COLO829 (cell line): Measurements from ENCODE around the gene SEC22B.
"Not testable (repeated sequence)": the region's sequence is repeated elsewhere in the genome, so short reads cannot be mapped to it uniquely, and the experiment has no call there.

Experiments used
- DNase-seq: peaks from one replicate; pipeline ENCODE4 v3.0.0; 2012; ENCODE audit warnings: low spot score

Gene SEC22B

GRCh38 chr1:120176092-120176855 is at the start of gene SEC22B:
SEC22B (minus strand) TSS chr1:120176520; CDS start chr1:120176381, 139 bp downstream.
- peak; percentile 69 for DNase-seq

- not testable (repeated sequence) for DNase-seq
Measured at GRCh38 chr1:120217933-120218332, 41.6 kb upstream of the SEC22B start.

DNA sequence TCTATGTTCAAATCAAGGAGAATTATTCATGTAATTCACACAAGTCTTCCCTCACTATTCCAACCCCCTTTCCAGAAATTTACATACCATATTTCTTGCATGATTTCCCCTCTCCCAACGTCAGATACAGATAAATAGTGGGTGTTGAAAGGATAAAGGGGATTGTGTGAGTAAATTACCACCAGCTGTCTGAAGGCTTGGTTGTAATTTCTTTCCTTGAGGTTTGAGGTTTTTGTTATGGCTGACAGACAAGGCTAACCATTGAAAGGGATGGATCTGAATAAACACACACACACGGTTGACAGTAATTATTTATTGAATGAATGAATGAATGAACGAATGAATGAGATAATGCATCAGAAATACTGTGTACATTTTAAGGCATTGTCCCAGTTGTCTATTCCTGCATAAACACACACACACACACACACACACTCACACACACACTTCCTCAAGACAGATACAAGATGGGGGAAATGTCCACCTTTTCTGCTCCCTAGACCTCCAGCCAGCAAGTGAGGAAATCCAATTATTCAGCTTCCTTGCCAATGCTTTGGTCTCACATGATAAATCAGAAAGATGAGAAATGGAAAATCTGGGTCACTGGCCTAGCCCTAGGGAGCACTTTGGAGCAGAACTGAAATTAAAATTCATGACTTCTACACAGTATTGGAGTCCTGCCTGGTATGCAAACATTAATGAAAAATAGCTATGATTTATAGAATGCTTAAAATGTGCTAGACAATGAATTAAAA is 41.0 kb upstream of the SEC22B start:
- not testable (repeated sequence) for DNase-seq

DNA sequence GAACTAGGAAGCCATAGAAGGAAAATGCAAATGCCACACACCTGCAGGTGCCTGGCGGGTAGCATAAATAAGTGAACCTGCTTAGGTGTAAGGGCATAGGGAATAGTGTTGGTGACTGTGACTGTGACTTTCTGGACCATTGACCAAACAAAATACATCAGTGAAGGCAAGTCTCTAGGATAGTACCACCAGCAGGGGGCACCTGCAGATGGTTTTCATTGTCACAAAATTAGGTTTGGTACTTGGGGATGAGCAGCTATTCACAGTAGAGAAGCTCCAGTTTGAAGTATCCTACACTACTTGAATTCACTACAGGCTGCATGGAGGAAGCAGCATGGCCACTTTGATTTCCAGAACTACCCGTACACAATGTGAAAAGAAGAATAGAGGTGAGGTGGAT is 37.3 kb upstream of the SEC22B start:
- not testable (repeated sequence) for DNase-seq

DNA sequence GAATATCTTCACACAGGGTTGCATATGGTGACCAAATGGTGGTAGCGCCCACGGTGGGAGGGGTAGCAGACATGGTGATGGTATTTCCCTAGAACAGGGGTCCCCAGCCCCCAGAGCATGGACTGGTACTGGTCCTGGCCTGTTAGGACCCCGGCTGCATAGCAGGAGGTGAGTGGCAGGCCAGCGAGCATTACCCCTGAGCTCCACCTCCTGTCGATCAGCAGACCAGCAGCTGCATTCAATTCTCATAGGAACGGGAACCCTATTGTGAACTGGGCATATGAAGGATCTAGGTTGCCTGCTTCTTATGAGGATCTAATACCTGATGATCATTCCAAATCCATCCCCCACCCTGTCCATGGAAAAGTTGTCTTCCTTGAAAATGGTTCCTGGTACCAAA is 34.4 kb upstream of the SEC22B start:
- DNase-seq: not testable (repeated sequence)

DNA sequence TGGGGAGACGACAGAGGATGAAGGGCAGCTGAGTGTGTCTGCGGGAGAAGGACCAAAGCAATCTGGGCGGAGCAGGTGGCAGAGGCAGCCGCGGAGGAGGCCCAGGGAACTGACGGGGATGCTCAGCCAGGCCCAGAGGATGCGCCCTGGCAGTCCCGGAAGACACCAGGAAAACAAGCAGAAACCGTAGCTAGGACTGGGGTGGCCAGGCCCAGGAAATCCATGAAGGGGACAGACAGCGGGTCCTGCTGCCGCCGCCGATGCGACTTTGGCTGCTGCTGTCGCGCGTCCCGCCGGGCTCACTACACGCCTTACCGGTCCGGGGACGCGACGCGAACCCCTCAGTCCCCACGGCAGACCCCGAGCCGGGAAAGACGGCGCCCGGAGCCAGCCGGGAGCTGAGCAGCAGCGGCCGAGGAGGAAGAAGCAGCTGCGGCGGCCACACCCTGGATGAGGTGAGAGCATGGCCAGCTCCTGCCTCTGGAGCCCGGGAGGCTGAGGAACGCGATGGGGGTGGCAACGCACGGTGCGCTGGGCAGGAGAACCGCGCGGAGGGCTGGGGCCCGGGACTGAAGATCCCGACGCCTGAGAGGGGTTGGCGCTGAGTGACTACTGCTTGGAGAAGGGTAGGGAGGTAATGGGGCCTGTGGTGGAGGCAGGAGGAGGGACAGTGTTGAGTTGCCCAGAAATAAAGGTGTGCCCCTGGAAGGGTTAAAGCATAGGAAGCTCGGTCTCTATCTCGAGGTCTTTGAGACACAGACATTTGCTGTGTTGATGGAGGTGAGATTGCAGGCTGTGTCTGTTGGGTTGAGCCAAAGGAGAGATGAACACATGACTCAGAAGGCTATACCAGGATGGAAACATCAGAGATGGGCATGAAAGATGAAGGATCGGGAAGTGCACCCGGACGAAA is 20.8 kb upstream of the SEC22B start:
- DNase-seq: not testable (repeated sequence)

GRCh38 chr1:120188626-120189025 is 12.3 kb upstream of the SEC22B start:
- not testable (repeated sequence) for DNase-seq

DNA sequence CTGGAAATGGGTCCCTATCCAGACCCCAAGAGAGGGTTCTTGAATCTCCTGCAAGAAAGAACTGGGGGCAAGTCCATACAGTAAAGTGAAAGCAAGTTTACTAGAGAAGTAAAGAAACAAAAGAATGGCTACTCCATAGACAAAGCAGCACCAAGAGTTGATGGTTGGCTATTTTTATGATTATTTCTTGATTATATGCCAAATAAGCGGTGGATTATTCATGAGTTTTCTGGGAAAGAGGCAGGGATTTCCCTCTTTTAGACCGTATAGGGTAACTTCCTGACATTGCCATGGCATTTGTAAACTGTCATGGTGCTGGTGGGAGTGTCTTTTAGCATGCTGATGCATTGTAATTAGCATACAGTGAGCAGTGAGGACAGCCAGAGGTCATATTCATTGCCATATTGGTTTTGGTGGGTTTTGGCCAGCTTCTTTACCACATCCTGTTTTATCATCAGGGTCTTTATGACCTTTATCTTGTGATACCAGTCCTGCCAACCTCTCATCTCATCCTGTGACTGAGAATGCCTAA is 5.9 kb upstream of the SEC22B start:
- DNase-seq: not testable (repeated sequence)

DNA sequence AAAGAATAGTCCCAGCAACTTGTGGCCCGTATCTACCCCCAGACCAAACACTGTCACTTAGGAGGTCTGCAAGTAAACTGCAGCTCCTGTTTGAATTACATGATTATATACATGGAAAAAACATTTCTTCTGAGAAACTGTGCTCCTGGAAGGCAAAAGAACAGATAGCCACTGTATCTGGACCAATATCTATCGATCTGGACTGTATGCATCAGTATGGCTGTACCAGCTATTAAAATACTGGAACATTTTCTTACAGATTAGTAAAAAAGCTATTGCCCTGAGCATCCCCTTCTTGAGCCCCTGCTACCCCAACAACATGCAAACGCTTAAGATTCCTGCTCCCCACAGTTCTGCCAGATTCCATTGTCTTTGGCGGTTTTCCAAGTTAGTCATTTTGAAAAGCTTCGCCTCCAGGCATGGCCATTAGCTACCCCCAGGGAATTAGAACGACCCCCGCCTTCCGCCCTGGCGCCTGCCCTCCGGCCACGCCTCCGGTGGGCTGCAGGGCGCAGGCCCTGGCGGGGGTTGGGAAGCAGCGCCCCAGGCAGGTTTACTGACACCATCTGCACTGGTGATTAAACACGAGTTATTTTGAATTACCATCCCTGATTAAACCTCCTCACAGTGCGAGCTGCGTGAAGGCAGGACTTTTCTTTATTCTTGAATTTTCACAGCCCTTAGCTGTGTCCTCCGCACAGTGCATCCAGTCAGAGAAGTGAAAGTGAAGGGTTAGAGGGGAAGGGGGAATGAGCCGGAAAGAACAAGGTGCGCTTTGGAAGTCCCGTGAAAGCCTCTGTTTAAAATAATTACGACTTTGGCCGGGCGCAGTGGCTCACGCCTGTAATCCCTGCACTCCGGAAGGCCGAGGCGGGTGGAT is 3.7 kb upstream of the SEC22B start:
- not testable (repeated sequence) for DNase-seq

GRCh38 chr1:120178799-120179756 is 2.8 kb upstream of the SEC22B start:
- peak; percentile 0 for DNase-seq

DNA sequence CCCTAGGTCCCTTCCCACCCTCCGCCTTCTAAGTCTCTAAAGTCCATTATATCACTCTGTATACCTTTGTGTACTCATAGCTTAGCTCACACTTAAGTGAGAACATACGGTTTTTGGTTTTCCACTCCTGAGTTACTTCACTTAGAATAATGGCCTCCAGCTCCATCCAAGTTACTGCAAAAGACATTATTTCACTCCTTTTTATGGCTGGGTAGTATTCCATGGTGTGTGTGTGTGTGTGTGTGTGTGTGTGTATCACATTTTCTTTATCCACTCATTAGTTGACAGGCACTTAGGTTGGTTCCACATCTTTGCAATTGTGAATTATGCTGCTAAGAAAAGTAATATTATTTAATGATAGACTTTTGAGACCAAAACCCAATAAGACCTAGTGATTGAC is 1.7 kb upstream of the SEC22B start:
- DNase-seq: not testable (repeated sequence)

- not testable (repeated sequence) for DNase-seq
Measured at GRCh38 chr1:120175688-120176087, 632 bp downstream of the SEC22B start.

DNA sequence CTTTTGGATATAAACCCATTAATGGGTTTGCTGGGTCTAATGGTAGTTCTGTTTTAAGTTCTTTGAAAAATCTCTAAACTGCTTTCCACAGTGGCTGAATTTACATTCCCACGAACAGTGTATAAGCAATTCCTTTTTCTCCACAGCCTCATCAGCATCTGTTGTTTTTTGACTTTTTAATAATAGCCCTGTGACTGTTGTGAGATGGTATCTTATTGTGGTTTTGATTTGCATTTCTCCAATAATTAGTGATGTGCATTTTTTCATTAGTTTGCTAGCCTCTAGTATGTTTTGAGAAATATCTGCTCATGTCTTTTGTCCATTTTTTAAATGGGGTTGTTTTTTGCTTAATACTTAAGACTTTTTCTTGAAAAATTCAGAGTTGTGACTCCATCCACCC is 11.6 kb downstream of the SEC22B start:
- not testable (repeated sequence) for DNase-seq

- not testable (repeated sequence) for DNase-seq
Measured at GRCh38 chr1:120162015-120162414, 14.3 kb downstream of the SEC22B start.

DNA sequence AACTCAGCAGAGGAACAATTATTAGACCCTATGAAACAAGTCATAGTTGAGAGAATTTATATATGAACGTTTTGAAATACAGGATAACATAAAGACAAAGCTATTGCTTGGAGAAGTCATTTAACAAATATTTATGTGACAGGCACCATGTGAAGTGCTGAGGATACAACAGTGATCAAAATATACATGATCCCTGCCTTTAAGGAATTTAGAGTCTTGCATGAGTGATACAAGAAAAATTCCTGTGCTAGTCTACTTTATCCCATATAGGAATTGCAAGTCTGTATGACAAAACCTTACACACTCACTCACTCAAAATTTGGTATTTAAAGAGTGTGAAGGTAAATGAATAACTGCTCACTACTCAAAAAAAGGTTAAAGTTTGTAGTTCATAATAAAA is 17.8 kb downstream of the SEC22B start:
- not testable (repeated sequence) for DNase-seq

DNA sequence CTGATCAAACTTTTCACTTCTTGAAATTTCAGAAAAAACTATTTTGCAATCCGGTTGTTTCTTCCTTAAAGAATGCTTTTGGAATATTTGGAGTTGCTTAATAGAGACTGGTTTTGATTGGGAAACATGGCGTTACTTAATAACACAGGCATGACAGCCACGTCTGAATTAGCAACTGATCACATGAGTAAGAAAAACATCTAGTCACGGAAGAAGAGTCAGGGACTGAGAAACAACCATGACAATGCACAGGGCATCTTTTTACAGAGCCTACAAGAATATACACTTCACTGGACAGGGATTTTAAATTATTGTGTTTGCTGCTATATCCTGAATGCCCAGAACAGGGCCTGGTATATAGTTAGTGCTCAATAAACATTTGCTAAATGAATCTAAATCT is 18.2 kb downstream of the SEC22B start:
- not testable (repeated sequence) for DNase-seq

DNA sequence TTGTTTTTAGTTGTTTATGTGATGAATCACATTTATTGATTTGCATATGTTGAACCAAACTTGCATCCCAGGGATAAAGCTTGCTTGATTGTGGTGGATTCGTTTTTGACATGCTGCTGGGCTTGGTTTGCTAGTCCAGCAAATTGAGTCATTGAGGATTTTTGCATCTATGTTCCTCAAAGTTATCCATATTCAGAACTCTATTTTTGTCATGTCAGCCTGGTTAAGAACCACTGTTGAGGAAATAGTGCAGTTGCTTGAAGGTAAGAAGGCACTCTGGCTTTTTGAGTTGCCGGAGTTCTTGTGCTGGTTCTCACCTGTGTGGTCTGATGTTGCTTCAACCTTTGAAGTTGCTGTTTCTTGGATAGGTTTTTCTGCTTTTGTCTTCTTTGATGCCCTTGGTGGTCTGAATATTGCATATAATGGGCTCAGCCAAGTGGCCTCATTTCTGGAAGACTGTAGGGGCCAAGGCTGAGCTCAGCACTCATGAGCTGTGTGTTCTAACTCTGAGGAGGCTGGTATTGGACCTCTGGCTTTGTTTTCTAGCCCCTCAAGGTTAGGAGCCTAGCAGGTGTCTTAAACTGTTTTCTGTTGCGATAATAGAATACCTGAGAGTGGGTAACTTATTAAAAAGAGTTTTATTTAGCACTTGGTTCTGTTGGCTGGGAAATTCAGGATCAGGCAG is 26.0 kb downstream of the SEC22B start:
- DNase-seq: not testable (repeated sequence)

GRCh38 chr1:120149420-120150059 is 26.8 kb downstream of the SEC22B start:
- DNase-seq: not testable (repeated sequence)
